ENCODE results near the gene ZNF473.
"Not testable (repeated sequence)": the region's sequence is repeated elsewhere in the genome, so short reads cannot be mapped to it uniquely, and the experiment has no call there.

Gene ZNF473

GRCh38 chr19:50047671-50048070 lies 21.9 kb downstream of the ZNF473 start:
- Histone ChIP-seq H3K27me3 (ENCODE audit: insufficient read depth, insufficient read length) (no peaks in the 10 kb centered on the region), H3K9me3 (ENCODE audit: insufficient read depth, low read length) (peaks cover 40% of the 10 kb centered on the region), H3K9ac (ENCODE audit: insufficient read length, low read depth) (no peak overlapping the region), H3K4me3 (ENCODE audit: insufficient read length, low read depth) (no peak overlapping the region), H3K4me1 (ENCODE audit: insufficient read depth, insufficient read length) (peaks cover 2% of the 10 kb centered on the region), H3K36me3 (ENCODE audit: insufficient read depth, insufficient read length, low read length) (peaks cover 60% of the 10 kb centered on the region)
- TF ChIP-seq YY1 (IDR thresholded peaks at IDR 0.05; ENCODE audit: insufficient read depth, insufficient read length) (no peak), ZNF274 (IDR thresholded peaks at IDR 0.05; ENCODE audit: low read depth, low read length) (no peak), SUZ12 (IDR thresholded peaks at IDR 0.05; ENCODE audit: extremely low read depth, insufficient read depth, insufficient read length) (no peak)
- no peak for DNase-seq (ENCODE audit: low read depth, low spot score)

DNA sequence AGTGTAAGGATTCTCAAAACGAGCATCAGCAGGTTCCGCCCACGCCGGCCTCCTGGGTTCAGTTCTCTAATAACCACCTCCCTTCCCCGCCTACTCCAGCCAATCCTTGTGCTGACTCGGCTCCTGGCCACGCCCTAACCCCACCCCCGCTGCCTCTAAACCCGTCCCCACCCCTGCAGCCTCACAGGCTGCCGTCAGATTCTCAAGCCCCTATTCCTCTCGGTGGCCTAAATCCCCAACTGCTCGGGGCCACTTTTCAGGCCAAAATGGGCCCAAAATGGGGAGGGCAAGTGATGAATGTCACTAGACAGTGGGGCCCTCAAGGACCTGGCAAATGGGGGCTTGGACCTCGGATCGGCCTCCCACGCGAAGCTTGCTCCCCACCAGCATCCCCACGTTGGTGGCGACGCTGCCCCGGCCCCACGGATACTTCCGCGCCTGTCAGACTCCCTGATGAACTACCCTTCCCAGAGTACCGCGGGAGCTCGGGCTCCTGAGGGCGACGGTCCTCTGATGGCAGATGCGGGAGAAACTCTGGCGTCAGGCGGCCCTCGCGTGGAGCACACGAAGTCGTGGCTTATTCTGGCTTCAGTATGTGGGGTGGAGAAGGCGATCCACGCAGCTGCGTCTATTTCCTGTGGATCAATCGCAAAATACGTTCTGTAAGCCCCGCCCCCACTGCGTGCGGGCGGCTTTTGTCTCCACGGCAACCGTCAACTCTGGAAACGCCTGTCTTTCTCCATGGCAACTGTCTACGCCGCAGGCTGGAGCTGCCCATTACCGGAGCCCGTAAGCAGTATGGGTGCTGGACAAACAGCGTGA lies 24.8 kb downstream of the ZNF473 start:
- Histone ChIP-seq H3K36me3 (ENCODE audit: insufficient read depth, insufficient read length, low read length) (peaks cover 31% of the 10 kb centered on the region), H3K4me3 (ENCODE audit: insufficient read length, low read depth) (peak overlapping the region; percentile 75), H3K27me3 (ENCODE audit: insufficient read depth, insufficient read length) (no peaks in the 10 kb centered on the region), H3K9me3 (ENCODE audit: insufficient read depth, low read length) (peaks cover 13% of the 10 kb centered on the region), H3K9ac (ENCODE audit: insufficient read length, low read depth) (peak overlapping the region; percentile 32), H3K4me1 (ENCODE audit: insufficient read depth, insufficient read length) (peaks cover 2% of the 10 kb centered on the region)
- no peak for TF ChIP-seq YY1 (IDR thresholded peaks at IDR 0.05; ENCODE audit: insufficient read depth, insufficient read length)
- TF ChIP-seq ZNF274 (IDR thresholded peaks at IDR 0.05; ENCODE audit: low read depth, low read length): no peak
- TF ChIP-seq SUZ12 (IDR thresholded peaks at IDR 0.05; ENCODE audit: extremely low read depth, insufficient read depth, insufficient read length): no peak
- DNase-seq (ENCODE audit: low read depth, low spot score): peak; percentile 35

- Histone ChIP-seq H3K4me3 (ENCODE audit: insufficient read length, low read depth) (peak overlapping the region; percentile 75), H3K36me3 (ENCODE audit: insufficient read depth, insufficient read length, low read length) (peaks cover 24% of the 10 kb centered on the region)
- not testable (repeated sequence) for H3K27me3 ChIP-seq (ENCODE audit: insufficient read depth, insufficient read length); H3K4me1 ChIP-seq (ENCODE audit: insufficient read depth, insufficient read length); DNase-seq (ENCODE audit: low read depth, low spot score); H3K9ac ChIP-seq (ENCODE audit: insufficient read length, low read depth); H3K9me3 ChIP-seq (ENCODE audit: insufficient read depth, low read length)
Measured at GRCh38 chr19:50051228-50051895, 25.6 kb downstream of the ZNF473 start.

GRCh38 chr19:50051964-50052363 lies 26.2 kb downstream of the ZNF473 start:
- H3K4me3 ChIP-seq (ENCODE audit: insufficient read length, low read depth): no peak overlapping the region
- H3K36me3 ChIP-seq (ENCODE audit: insufficient read depth, insufficient read length, low read length): peaks cover 18% of the 10 kb centered on the region
- TF ChIP-seq SUZ12 (IDR thresholded peaks at IDR 0.05; ENCODE audit: extremely low read depth, insufficient read depth, insufficient read length): no peak
- no peak for TF ChIP-seq YY1 (IDR thresholded peaks at IDR 0.05; ENCODE audit: insufficient read depth, insufficient read length)
- no peak for TF ChIP-seq ZNF274 (IDR thresholded peaks at IDR 0.05; ENCODE audit: low read depth, low read length)
- H3K27me3 ChIP-seq (ENCODE audit: insufficient read depth, insufficient read length): no peaks in the 10 kb centered on the region
- H3K9ac ChIP-seq (ENCODE audit: insufficient read length, low read depth): no peak overlapping the region
- H3K9me3 ChIP-seq (ENCODE audit: insufficient read depth, low read length): no peaks in the 10 kb centered on the region
- DNase-seq (ENCODE audit: low read depth, low spot score): no peak
- H3K4me1 ChIP-seq (ENCODE audit: insufficient read depth, insufficient read length): peaks cover 2% of the 10 kb centered on the region

DNA sequence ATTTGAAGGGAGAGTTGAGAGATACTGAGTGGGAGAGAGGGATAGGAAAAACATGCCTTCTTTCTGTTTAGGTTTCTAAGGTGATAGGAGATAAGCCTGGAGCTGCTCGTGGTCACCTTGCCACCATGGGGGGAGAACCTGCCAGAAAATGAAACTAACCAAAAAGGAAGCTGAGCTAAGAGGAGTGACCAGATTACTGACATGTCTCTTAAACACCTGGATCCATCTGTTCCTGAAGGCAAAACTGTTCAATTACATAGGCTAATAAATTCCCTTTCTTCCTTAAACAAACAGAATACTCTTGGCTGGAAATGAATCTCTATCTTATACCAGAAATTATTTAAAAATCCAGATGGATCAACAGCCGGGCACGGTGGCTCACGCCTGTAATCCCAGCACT lies 27.3 kb downstream of the ZNF473 start:
- H3K4me3 ChIP-seq (ENCODE audit: insufficient read length, low read depth): no peak overlapping the region
- no peak overlapping the region for H3K9ac ChIP-seq (ENCODE audit: insufficient read length, low read depth)
- H3K4me1 ChIP-seq (ENCODE audit: insufficient read depth, insufficient read length): peaks cover 2% of the 10 kb centered on the region
- DNase-seq (ENCODE audit: low read depth, low spot score): no peak
- no peak for TF ChIP-seq ZNF274 (IDR thresholded peaks at IDR 0.05; ENCODE audit: low read depth, low read length)
- no peak for TF ChIP-seq SUZ12 (IDR thresholded peaks at IDR 0.05; ENCODE audit: extremely low read depth, insufficient read depth, insufficient read length)
- no peak for TF ChIP-seq YY1 (IDR thresholded peaks at IDR 0.05; ENCODE audit: insufficient read depth, insufficient read length)
- peaks cover 6% of the 10 kb centered on the region for H3K36me3 ChIP-seq (ENCODE audit: insufficient read depth, insufficient read length, low read length)
- no peaks in the 10 kb centered on the region for H3K27me3 ChIP-seq (ENCODE audit: insufficient read depth, insufficient read length)
- peaks cover under 1% of the 10 kb centered on the region; the same call in 1 of the 2 replicates for H3K9me3 ChIP-seq (ENCODE audit: insufficient read depth, low read length)

- H3K36me3 ChIP-seq (ENCODE audit: insufficient read depth, insufficient read length, low read length): no peaks in the 10 kb centered on the region
- H3K9me3 ChIP-seq (ENCODE audit: insufficient read depth, low read length): peaks cover 30% of the 10 kb centered on the region
- no peak for TF ChIP-seq ZNF274 (IDR thresholded peaks at IDR 0.05; ENCODE audit: low read depth, low read length)
- no peak for TF ChIP-seq YY1 (IDR thresholded peaks at IDR 0.05; ENCODE audit: insufficient read depth, insufficient read length)
- no peak for TF ChIP-seq SUZ12 (IDR thresholded peaks at IDR 0.05; ENCODE audit: extremely low read depth, insufficient read depth, insufficient read length)
Measured at GRCh38 chr19:50058425-50058824, 32.6 kb downstream of the ZNF473 start.

GRCh38 chr19:50059045-50059444 lies 33.2 kb downstream of the ZNF473 start:
- no peak overlapping the region for H3K4me3 ChIP-seq (ENCODE audit: insufficient read length, low read depth)
- no peaks in the 10 kb centered on the region for H3K27me3 ChIP-seq (ENCODE audit: insufficient read depth, insufficient read length)
- no peaks in the 10 kb centered on the region for H3K36me3 ChIP-seq (ENCODE audit: insufficient read depth, insufficient read length, low read length)
- no peak for TF ChIP-seq ZNF274 (IDR thresholded peaks at IDR 0.05; ENCODE audit: low read depth, low read length)
- TF ChIP-seq YY1 (IDR thresholded peaks at IDR 0.05; ENCODE audit: insufficient read depth, insufficient read length): no peak
- no peak for TF ChIP-seq SUZ12 (IDR thresholded peaks at IDR 0.05; ENCODE audit: extremely low read depth, insufficient read depth, insufficient read length)
- no peak overlapping the region for H3K9ac ChIP-seq (ENCODE audit: insufficient read length, low read depth)
- peaks cover 30% of the 10 kb centered on the region for H3K9me3 ChIP-seq (ENCODE audit: insufficient read depth, low read length)
- H3K4me1 ChIP-seq (ENCODE audit: insufficient read depth, insufficient read length): no peaks in the 10 kb centered on the region
- DNase-seq (ENCODE audit: low read depth, low spot score): no peak

More at GRCh38 chr19:50058425-50058824, 32.6 kb downstream of the ZNF473 start:
- no peaks in the 10 kb centered on the region for H3K27me3 ChIP-seq (ENCODE audit: insufficient read depth, insufficient read length)
- no peak overlapping the region for H3K4me3 ChIP-seq (ENCODE audit: insufficient read length, low read depth)
- no peak for DNase-seq (ENCODE audit: low read depth, low spot score)
- H3K9ac ChIP-seq (ENCODE audit: insufficient read length, low read depth): no peak overlapping the region
- H3K4me1 ChIP-seq (ENCODE audit: insufficient read depth, insufficient read length): no peaks in the 10 kb centered on the region

All from NT2/D1 (cell line).